ENCODE data around the gene ZNF286A.
"Not testable (repeated sequence)": the region's sequence is repeated elsewhere in the genome, so short reads cannot be mapped to it uniquely, and the experiment has no call there.

Gene ZNF286A

DNA sequence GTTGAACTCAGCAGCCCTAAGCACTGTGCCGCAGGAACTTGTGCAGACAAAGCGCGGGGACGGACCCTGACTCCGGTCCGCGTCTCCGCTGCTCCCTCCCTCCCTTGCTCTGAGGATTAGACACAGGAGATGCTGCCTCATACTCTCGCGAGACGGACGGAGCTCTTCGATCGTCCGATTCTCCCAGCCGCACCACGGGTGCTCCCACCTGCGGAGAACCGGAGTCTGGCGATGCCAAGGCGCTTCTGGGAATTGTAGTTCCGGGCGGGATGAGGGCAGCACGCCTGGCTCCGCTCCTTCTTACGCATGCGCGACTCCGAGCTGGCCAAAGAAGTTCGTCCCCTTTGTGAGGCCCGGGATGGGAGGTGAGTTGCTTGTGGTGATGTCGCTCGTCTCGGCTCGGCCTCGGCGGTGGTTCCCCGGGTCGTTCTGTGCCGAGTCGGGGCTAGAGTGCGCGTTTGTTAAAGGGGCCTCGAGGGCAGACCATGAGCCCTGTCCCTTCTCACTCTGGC is at the start of gene ZNF286A:
ZNF286A (plus strand) TSS at position 340 of the 512 bp plus-strand sequence. CDS start 578 bp downstream, outside the sequence.
- peak; percentile 92 for DNase-seq (ENCODE audit: low read depth)

DNA sequence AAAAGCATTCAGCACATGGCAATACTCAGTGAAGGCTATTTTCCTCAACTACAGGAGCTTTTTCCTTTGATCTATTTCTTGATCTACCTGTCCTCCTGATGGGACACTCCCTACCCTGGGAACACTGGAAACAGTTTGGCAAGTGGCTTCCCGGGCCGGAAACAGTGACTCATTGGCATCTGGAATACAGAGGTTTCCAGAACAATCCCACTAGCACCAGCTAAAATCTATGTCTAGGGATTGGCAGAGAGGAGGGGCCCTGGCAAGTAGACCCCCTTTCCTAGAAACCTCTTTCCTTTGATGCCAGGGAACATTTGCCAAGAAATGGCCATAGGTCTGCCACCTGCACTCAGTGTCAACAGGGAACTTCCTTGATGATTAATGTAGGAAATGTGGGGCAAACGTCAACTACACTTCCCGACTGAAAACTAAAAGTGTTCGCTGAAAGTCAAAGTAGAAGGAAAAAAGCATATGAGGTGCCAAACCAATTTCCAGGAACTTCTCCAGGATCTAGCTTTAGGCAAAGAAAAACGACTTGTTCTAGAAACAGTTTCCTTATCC is 49.6 kb upstream of the ZNF286A start:
- TF ChIP-seq, protein P1, sequence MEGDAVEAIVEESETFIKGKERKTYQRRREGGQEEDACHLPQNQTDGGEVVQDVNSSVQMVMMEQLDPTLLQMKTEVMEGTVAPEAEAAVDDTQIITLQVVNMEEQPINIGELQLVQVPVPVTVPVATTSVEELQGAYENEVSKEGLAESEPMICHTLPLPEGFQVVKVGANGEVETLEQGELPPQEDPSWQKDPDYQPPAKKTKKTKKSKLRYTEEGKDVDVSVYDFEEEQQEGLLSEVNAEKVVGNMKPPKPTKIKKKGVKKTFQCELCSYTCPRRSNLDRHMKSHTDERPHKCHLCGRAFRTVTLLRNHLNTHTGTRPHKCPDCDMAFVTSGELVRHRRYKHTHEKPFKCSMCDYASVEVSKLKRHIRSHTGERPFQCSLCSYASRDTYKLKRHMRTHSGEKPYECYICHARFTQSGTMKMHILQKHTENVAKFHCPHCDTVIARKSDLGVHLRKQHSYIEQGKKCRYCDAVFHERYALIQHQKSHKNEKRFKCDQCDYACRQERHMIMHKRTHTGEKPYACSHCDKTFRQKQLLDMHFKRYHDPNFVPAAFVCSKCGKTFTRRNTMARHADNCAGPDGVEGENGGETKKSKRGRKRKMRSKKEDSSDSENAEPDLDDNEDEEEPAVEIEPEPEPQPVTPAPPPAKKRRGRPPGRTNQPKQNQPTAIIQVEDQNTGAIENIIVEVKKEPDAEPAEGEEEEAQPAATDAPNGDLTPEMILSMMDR (conservative IDR thresholded peaks at IDR 0.05; ENCODE audit: low read depth, low read length): no peak
- H3K4me3 ChIP-seq (ENCODE audit: low read length): no peak overlapping the region
- no peak for DNase-seq (ENCODE audit: low read depth)

More for the DNA sequence above, at the start of gene ZNF286A:
- peak within 1 kb of the TSS; percentile 56 for H3K4me3 ChIP-seq (ENCODE audit: low read length)

DNA sequence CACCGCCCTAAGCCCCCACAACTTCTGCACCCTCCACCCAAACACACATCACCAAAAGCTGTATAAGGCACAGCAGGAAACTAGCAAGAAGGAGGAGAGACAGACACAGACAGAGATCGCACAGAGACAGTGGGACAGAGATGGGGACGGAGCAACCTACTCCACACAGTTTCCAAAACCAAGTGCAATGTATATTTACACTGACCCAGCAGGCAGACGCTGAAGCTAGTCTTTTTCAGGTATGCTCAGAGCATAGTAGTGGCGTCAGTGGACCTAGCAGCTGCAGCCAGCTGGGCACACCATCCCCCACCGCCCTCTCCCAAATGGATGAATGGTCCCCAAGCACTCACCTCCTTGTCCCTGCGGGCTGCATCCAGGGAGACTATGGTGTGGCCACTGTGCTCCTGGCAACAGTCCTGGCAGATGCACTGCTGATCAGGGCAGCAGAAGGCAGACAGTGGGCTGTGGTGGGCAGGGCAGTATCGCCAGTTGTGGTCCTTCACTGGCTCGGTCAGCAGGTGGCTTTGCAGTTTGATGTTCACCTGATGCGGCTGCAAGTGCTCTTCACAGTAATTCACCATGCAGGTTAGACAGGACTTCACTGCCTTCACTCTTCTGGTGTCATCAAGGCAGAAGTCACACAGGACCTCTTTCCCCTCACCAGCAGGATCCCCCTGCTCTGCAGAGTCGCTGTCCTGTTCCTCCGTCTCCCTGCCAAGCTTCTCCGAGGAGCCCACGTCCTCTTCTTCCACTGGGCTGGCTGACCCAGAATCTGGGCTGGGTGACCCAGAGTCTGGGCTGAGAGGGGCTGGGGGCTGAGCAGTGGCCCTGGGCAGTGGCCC is 48.6 kb upstream of the ZNF286A start:
- peak overlapping the region; percentile 41 for H3K4me3 ChIP-seq (ENCODE audit: low read length)
- TF ChIP-seq, protein P1 (conservative IDR thresholded peaks at IDR 0.05; ENCODE audit: low read depth, low read length): no peak
- no peak for DNase-seq (ENCODE audit: low read depth)

DNA sequence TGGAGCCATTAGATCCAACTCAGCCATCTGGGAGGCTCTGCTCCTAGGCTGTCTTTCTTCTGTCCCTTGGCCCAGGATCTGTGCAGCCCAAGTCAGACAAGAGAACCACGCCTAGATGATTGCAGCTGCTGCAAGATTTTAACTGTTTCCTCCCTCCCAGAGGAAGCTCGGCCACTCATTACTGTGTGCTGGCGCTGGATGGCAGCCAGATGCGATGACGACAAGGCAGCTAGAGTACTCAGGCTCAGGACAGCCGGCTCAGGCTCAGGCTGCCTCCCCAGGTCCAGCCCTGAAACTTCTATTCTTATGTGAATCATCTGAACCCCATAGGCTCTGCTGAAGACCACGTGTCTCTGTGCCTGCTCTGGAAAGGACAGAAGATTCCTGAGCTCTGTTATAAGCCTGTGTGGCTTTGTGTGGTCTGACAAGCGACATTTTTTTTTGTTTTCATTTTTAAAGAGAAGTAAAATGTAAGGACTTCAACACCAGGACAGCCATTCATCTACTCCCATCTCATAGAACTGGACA is 47.9 kb upstream of the ZNF286A start:
- peak; percentile 95 for DNase-seq (ENCODE audit: low read depth)
- peak overlapping the region; percentile 41 for H3K4me3 ChIP-seq (ENCODE audit: low read length)
- TF ChIP-seq, protein P1 (conservative IDR thresholded peaks at IDR 0.05; ENCODE audit: low read depth, low read length): no peak

DNA sequence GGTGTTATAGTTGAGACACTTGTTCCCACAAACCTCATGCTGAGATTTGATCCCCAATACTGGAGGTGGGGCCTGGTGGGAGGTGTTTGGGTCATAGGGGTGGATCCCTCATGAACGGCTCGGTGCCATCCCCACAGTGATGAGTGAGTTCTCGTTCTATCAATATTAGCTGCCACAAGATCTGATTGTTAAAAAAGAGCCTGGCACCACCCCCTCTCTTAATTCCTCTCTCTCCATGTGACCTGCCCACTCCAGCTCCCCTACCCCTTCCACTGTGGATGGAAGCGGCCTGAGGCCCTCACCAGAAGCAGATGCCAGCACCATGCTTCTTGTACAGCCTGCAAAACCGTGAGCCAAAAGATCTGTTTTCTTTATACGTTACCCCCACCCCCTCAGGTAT is 46.6 kb upstream of the ZNF286A start:
- no peak overlapping the region for H3K4me3 ChIP-seq (ENCODE audit: low read length)

DNA sequence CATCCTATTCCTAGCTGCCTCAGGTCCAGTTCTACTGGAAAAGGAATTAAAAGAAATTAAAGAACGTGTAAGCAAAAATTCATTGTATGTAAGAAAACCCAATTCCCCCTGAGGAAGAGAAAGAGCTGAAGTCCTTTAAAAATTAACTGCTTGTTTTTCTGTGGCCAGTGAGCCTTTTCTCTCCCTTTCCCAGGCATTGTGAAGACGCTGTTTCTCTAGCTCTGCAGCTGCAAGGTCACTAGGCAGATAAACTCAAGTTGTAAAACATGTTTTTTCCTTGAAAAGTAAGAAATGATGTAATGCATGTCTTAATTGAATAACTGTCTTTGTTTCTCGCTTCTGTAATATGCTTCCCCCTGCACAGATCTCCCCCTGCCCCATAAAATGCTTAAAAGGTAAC is 45.2 kb upstream of the ZNF286A start:
- not testable (repeated sequence) for H3K4me3 ChIP-seq (ENCODE audit: low read length); DNase-seq (ENCODE audit: low read depth)

More for the DNA sequence above, 46.6 kb upstream of the ZNF286A start:
- TF ChIP-seq, protein P1 (conservative IDR thresholded peaks at IDR 0.05; ENCODE audit: low read depth, low read length): no peak
- no peak for DNase-seq (ENCODE audit: low read depth)

DNA sequence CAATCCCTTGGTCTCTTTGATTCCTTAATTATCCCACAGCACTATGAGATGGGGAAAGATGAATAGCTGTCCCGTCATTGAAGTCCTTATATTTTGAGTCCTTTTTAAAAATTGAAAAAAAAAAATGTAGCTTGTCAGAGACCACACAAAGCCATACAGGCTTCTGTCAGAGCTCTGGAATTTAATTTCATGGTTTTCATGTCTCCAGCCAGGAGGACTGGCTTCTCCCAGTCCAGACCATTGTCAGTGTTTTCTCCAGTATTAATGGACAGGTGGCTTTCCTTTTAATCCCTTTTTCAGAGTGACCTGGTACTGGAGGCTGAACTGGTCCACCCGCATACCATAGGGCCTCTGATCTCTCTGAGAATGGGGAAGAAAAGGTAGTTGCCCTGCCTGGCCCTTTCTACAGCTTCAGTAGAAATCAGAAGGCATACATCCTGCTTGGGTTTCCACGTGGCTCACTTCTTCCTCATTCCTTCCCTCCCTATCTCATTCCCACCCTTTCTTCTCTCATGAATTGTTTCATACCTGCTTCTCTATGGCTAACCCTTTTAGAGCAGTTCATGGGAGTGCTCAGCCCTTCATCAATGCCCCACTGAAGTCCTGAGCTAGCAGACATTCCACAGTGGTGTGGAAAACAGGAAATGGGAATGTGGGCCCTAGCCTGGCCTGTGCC is 44.5 kb upstream of the ZNF286A start:
- no peak for DNase-seq (ENCODE audit: low read depth)
- no peak overlapping the region for H3K4me3 ChIP-seq (ENCODE audit: low read length)
- TF ChIP-seq, protein P1 (conservative IDR thresholded peaks at IDR 0.05; ENCODE audit: low read depth, low read length): no peak

Data from retinal pigment epithelial cell (primary cell).